Stimulated activated CD4-positive, alpha-beta T cell treated with anti-CD3 and anti-CD28 coated beads, TNF-alpha, amount 100 ng/mL, for 24 hours (primary cell): ENCODE data around the gene EXOG.

ENCODE experiments used
- DNase-seq, 3 experiments: peaks; one replicate each; pipeline ENCODE4 v3.0.0-alpha.2; 2020; ENCODE audit warnings: low read depth in 3 of 3

Gene EXOG

GRCh38 chr3:38509732-38510131 is 13.6 kb downstream of the EXOG start:
- no peak for DNase-seq

- no peak for DNase-seq
These were observed 14.5 kb downstream of the EXOG start for GRCh38 chr3:38510631-38511030.

- DNase-seq: no peak
These were observed 15.4 kb downstream of the EXOG start for GRCh38 chr3:38511546-38511945.

GRCh38 chr3:38515367-38515766 is 19.2 kb downstream of the EXOG start:
- no peak for DNase-seq

GRCh38 chr3:38516669-38517068 is 20.5 kb downstream of the EXOG start:
- no peak for DNase-seq

GRCh38 chr3:38519000-38519399 is 22.9 kb downstream of the EXOG start:
- no peak for DNase-seq

GRCh38 chr3:38519651-38520050 is 23.5 kb downstream of the EXOG start:
- no peak for DNase-seq

GRCh38 chr3:38521391-38521987 is 25.3 kb downstream of the EXOG start:
- peak; percentile 21 to 51 (median 34) for DNase-seq

GRCh38 chr3:38522002-38522401 is 25.9 kb downstream of the EXOG start:
- no peak for DNase-seq

GRCh38 chr3:38524141-38524739 is 28.1 kb downstream of the EXOG start:
- no peak for DNase-seq

- DNase-seq: no peak
These were observed 30.7 kb downstream of the EXOG start for GRCh38 chr3:38526792-38527191.

GRCh38 chr3:38528457-38528856 is 32.3 kb downstream of the EXOG start:
- no peak for DNase-seq

GRCh38 chr3:38532529-38532928 is 36.4 kb downstream of the EXOG start:
- no peak for DNase-seq

- no peak for DNase-seq
These were observed 37.3 kb downstream of the EXOG start for GRCh38 chr3:38533285-38533976.

GRCh38 chr3:38534180-38534579 is 38.0 kb downstream of the EXOG start:
- no peak for DNase-seq

- DNase-seq: no peak
These were observed 38.5 kb downstream of the EXOG start for GRCh38 chr3:38534604-38535003.

- no peak for DNase-seq
These were observed 40.5 kb downstream of the EXOG start for GRCh38 chr3:38536671-38537070.

GRCh38 chr3:38538773-38539353 is 42.7 kb downstream of the EXOG start:
- no peak for DNase-seq

GRCh38 chr3:38541806-38542205 is 45.7 kb downstream of the EXOG start:
- no peak for DNase-seq

GRCh38 chr3:38542401-38543298 is 46.5 kb downstream of the EXOG start:
- DNase-seq: no peak

GRCh38 chr3:38543586-38543985 is 47.4 kb downstream of the EXOG start:
- DNase-seq: no peak

GRCh38 chr3:38544926-38545325 is 48.8 kb downstream of the EXOG start:
- no peak for DNase-seq
